HG03432 (cell line): Measurements from ENCODE around the gene HRH3.

Source experiments
- ATAC-seq: cut with Tn5 transposase; IDR thresholded peaks from one replicate; pipeline ENCODE4 v1.9.1; 2021; ENCODE audit warnings: mild to moderate bottlenecking, moderate library complexity; ENCODE audit not compliant: unreplicated experiment

The HRH3 gene

DNA sequence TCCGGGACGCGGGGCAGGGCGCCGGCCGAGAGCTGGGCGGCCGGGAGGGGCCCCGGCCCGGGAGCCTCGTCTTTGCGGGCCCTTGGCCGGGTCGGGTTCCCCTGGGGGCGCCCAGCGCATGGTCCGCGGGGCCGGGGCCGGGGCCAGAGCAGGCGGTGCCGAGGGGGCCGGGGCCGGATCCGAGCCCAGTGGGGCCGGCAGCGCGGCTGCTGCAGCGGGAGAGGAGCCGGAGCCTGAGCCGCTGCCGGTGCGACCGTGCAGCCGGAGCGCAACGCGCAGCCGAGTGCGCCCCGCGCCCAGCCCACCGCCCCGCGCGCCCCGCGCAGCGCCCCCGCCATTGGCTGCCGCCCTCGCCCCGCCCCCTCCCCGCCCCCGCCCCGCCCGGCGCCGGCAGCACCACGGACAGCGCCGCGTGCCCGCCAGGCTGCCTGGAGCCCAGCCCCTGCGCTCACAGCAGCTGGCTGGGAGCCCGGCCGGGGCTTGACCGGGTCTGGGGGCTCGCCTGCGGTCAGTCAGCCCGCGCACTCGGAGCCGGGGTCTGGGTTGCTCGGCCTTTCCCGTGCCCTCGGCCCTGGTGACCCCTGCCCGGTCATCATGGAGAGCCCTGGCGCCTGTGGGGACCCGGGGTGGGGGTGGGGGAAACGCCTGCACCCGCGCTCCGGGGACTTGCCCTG is at the start of gene HRH3:
HRH3 (minus strand) TSS at position 287 of the 674 bp plus-strand sequence. CDS start 308 bp downstream, outside the sequence.
- no peak for ATAC-seq

GRCh38 chr20:62269871-62270270 is 49.8 kb upstream of the HRH3 start:
- ATAC-seq = no peak

DNA sequence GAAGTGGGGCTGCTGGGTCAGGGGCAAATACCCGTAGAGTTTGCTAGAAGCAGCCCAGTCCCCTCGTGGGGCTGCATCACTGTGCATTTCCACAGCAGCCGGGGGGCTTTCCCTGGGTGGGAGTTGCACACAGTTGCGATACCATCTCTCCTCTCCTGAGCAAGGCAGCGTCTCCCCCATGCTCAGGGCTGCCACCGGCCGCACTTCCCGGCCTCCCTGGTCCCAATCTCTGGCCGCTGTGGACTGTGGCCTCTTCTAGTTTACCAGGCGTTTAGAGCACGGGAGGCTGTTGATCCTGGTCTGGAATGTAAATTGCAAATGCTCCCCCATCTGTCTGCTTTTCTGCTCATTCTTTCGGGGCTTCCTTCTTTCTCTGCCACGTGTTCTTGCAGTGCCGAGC is 49.3 kb upstream of the HRH3 start:
- ATAC-seq = no peak

DNA sequence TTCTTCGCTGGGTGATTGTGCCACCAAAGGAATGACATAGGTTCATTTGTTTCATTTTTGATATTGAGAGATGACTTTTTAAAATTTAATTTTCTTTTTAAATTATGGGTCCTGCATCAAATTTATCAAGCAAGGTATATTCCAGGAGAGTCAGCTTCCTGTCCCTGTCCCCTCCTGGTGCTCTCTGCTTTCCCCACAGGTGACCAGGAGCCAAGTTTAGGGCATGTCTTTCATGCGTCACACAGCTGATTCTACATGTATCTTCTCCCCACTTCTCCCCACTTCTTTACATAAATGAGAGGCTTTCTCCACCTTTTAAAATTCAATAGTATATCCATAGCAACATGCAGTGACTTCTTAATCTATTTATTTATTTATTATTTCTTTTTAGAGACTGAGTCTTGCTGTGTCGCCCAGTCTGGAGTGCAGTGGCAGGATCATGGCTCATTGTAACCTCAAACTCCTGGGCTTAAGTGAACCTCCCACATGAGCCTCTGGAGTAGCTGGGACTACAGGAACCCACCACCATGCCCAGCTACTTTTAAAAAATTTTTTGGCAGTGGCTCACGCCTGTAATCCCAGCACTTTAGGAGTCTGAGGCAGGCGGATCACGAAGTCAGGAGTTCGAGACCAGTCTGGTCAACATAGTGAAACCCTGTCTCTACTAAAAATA is 48.3 kb upstream of the HRH3 start:
- no peak for ATAC-seq

GRCh38 chr20:62267543-62267942 is 47.5 kb upstream of the HRH3 start:
- ATAC-seq = no peak

DNA sequence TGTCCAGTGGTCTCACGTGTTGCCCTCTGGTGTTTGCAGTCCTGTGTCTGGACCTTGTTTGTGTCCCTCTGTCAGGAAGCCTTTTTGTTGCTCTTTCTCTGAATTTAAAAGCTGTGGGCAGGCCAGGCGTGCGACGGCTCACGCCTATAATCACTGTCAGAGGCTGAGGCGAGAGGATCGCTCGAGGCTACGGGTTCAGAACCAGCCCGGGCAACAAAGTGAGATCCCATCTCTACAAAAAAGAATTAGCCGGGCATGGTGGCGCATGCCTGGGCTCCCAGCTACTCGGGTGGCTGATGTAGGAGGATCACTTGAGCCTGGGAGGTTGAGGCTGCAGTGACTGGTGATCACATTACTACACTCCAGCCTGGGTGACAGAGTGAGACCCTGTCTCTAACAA is 46.8 kb upstream of the HRH3 start:
- ATAC-seq = no peak

GRCh38 chr20:62266340-62266739 is 46.3 kb upstream of the HRH3 start:
- ATAC-seq = no peak

DNA sequence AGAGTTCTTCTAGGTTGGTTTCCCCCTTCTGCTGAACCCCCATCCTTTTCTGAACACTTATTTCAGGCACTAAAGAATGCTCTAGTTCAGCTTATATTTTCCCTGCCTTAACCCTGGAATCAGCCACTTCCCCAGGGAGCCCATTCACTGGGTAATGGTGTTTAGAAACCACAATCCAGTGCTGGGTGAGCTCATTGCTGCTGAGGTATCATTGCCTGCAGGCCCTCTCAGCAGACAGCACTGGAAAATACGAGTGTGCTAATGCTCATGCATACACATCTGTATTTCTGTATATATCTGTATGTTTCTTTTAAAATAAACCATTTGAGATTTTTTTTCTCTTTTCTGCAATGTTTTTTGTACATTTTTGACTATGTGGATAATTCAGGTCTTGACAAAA is 45.3 kb upstream of the HRH3 start:
- ATAC-seq = no peak

DNA sequence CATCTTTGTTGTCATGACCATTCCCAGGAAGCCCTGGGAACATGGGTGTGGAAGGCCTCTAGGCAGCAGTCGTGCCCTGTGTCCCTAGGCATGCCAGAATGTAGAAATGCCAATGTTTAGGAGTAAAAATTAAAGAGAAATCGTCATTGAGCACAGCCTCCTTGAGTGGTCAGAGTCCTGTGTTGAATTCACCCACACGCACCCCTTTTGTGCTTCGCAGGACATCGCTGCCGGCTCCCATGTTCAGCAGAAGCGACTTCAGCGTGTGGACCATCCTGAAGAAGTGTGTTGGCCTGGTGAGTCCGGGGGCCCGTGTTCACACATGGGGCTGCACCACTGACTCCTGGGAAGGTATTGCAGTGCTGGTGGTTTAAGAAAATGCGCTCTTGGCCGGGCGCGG is 43.3 kb upstream of the HRH3 start:
- no peak for ATAC-seq

- no peak for ATAC-seq
These were observed 42.0 kb upstream of the HRH3 start for GRCh38 chr20:62262064-62262463.

DNA sequence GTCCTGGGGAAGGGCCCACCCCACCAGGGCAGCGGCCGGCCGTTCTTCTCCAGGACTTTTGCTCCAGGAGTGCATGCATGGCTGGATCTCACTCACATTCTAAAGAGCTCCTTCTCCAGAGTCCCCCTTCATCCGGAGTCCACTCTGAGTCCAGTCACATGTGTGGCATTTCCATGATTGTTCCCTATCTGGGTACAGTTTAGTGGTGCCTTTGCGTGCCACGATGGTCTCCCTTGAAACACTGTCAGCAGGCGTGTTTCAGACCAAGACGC is 39.2 kb upstream of the HRH3 start:
- ATAC-seq = no peak

DNA sequence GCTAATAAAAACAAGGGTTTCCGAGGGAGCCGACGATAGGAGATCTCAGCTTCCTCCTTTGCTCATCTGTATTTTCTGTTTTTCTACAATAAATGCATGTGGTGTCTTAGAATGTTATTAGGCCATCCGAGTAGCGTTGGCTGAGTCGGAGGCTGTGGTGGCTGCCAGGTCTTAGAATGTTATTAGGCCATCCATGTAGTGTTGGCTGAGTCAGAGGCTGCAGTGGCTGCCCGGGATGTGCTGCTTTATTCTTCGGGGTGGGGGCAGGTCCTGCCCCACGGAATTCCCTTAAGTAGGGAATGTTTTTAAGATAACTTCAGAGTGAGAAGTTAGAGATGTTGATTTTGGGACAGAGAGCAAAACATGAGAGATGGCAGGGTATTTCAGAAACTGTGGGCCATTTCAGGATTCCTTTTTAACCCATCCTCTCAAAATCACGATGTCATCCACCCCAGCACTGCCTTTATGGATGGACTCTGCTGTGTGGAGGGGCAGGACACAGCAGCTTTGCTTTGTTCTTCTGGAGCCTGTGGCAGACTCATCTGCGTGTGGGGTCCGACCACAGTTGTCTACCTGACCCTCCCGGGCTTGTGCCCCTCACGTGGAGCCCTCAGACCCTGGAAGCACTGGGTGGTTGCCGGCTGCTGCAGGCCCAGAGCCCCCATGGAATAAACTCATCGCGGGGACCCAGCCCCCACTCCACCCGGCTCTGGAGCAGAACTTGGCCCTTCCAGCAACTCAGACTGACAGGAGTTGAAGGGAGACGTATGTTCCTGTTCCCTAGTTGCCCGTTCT is 38.6 kb upstream of the HRH3 start:
- no peak for ATAC-seq

DNA sequence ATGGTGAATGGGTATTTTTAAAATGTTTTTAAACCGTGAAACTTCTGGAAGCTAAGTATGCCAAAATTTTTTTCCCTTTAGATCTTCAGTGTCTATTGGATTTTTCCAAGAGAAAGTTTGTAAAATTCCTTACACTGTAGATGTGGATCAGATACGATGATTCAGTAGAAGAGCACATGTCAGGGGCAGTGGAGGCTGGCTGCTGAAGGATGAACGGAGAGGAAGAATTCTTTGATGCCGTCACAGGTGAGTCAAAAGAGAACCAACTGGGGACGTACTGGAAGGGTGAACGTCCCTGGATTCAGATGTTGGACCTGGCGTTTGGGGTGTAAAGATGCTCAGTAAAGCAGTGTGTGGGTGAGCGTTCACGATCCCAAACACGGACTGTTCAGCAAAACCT is 35.9 kb upstream of the HRH3 start:
- no peak for ATAC-seq

- ATAC-seq = no peak
These were observed 34.1 kb upstream of the HRH3 start for GRCh38 chr20:62254021-62254724.

DNA sequence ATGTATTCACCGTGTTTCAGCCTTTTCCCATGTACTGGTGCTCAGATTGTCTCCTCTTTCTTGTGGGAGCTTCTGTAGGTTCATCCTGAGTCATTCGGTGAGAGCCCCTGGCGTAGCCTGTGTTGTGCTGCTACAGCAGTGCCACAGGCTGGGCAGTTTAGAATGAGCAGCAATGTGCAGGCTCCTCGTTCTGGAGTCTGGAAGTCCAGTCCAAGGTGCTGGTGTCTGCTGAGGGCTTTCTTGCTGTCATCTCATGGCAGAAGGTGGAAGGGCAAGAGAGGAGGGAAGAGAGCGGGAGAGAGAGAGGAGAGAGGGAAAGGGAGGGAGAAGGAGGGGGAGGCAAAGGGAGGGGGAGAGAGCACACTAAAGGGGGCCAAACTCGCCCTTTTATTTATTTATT is 33.3 kb upstream of the HRH3 start:
- ATAC-seq = no peak

DNA sequence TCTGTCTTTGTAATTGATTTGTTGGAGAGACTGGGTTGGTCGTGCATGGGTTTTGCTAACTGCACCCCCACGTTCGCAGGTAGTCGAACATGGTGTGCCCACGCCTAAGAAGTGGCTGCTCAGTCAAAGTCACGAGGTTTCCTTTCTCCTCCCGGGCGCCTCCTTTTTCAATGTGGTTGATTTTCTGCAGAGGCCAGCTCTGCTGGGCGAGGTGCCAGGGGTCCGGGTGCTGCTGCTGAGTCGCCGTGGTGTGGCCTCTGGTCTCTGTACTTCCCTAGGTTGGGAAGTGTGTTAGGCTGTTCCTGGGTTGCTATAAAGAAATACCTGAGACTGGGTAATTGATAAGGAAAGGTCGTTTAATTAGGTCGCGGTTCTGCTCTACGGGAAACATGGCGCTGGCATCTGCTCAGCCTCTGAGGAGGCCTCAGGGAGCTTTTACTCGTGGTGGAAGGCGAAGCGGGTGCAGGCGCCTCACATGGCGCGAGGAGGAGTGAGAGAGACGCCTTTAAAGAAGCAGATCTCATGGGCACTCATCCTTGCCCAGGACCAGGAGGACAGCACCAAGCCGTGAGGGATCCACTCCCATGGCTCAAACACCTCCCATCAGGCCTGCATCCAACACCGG is 32.4 kb upstream of the HRH3 start:
- no peak for ATAC-seq

DNA sequence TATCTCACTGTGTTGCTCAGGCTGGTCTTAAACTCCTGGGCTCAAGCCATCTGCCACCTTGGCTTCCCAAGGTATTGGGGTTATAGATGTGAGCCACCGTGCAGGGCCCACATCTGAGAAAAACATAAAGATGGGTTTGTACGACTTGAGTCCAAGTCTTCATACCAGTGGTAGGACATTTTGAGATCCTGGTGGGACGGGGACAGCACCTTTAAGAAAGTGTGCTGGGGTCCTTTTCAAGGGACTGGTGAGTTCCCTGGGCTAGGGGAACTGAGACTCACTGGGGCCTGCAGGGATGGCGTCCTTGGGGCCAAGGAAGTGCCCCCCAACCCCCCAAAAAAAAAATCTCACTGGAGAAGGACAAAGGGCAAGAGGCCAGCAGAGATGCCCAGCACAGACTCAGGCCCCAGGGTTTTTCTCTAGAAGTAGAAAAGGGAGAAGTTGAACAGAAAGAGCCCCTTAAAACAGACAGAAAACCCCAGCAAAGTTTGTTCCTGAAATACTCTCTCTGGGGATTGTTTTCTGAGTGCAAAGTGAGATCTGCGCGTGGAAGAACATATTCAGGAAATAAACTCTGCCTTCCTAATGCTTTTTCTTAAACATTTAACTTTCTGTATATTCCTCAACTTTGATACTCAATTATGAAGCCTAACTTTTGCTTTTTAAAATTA is 28.9 kb upstream of the HRH3 start:
- no peak for ATAC-seq

GRCh38 chr20:62246872-62247652 is 27.0 kb upstream of the HRH3 start:
- no peak for ATAC-seq

DNA sequence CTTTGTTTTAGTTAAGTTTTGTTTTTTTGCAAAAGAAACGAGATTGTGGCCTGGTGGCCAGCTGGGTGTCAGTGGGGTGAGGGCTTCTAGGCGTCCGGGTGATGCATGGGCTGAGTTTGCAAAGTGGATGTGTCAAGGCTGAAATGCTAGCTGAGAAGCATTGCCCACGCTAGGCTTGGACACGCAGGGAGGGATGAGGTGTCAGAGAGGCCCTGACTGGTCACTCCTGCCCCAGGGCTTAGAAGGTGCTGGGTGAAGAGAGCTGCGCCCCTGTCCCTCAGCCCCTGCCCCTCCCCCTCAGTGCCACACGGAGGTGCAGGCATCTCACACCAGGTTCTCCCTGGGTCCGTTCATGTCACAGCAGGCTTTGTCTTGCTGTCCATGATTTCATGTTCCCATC is 26.4 kb upstream of the HRH3 start:
- ATAC-seq = no peak

- no peak for ATAC-seq
These were observed 25.8 kb upstream of the HRH3 start for GRCh38 chr20:62245911-62246280.
